Tibial nerve (tissue), 3 donors: ENCODE results near the gene PLCB1.

Experiments
- POLR2A ChIP-seq, 2 donors: fragments of 450-650 bp; IDR thresholded peaks; one replicate each; pipeline ENCODE4 v1.6.1; 2017; ENCODE audit warnings: antibody characterized with exemption in 2 of 2, mild to moderate bottlenecking in 2 of 2, moderate library complexity in 2 of 2
- TF ChIP-seq, protein P1 (sequence below), 5 experiments: fragments of 200-600 bp in 3 of 5; fragments of 450-650 bp in 2 of 5; sonication (generic) in 3 of 5; IDR thresholded peaks; one replicate each; pipeline ENCODE4 v1.5.1; 2016 to 2019; ENCODE audit warnings: antibody characterized with exemption in 5 of 5, mild to moderate bottlenecking in 3 of 5, moderate library complexity in 2 of 5

GRCh38 chr20:8663424-8663823 is 531.4 kb downstream of the PLCB1 start:
- TF ChIP-seq, protein P1, sequence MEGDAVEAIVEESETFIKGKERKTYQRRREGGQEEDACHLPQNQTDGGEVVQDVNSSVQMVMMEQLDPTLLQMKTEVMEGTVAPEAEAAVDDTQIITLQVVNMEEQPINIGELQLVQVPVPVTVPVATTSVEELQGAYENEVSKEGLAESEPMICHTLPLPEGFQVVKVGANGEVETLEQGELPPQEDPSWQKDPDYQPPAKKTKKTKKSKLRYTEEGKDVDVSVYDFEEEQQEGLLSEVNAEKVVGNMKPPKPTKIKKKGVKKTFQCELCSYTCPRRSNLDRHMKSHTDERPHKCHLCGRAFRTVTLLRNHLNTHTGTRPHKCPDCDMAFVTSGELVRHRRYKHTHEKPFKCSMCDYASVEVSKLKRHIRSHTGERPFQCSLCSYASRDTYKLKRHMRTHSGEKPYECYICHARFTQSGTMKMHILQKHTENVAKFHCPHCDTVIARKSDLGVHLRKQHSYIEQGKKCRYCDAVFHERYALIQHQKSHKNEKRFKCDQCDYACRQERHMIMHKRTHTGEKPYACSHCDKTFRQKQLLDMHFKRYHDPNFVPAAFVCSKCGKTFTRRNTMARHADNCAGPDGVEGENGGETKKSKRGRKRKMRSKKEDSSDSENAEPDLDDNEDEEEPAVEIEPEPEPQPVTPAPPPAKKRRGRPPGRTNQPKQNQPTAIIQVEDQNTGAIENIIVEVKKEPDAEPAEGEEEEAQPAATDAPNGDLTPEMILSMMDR (IDR thresholded peaks at IDR 0.05), result no peak
- no peak for TF ChIP-seq POLR2A (IDR thresholded peaks at IDR 0.05)
